Ascending aorta (tissue), 2 donors: ENCODE data around the gene SERPINA3. TPM values are rescaled to one million over a fixed set of nuclear protein-coding genes. Genes with fewer than 3 reads are reported as not detected.

Experiments used
- DNase-seq, 2 donors: peaks; one replicate each; pipeline ENCODE4 v3.0.0-alpha.2; 2019; ENCODE audit warnings: low spot score in 2 of 2
- H3K27ac ChIP-seq, 2 donors: fragments of 200-600 bp; sonication (generic); one replicate each; pipeline ENCODE4 v1.5.1; 2016 to 2017; ENCODE audit warnings: mild to moderate bottlenecking in 1 of 2
- H3K27me3 ChIP-seq: fragments of 200-600 bp; sonication (generic); one replicate; pipeline ENCODE4 v1.5.1; 2017
- H3K36me3 ChIP-seq, 2 donors: fragments of 200-600 bp; sonication (generic); one replicate each; pipeline ENCODE4 v1.5.1; 2016
- H3K4me1 ChIP-seq, 2 donors: fragments of 200-600 bp; sonication (generic); one replicate each; pipeline ENCODE4 v1.5.1; 2016 to 2017; ENCODE audit warnings: mild to moderate bottlenecking in 1 of 2
- H3K4me3 ChIP-seq, 2 donors: fragments of 200-600 bp; sonication (generic); one replicate each; pipeline ENCODE4 v1.5.1; 2016 to 2017; ENCODE audit warnings: mild to moderate bottlenecking in 1 of 2
- H3K9me3 ChIP-seq, 2 donors: fragments of 200-600 bp; sonication (generic); one replicate each; pipeline ENCODE4 v1.5.1; 2016
- intact Hi-C: fragments of 100-400 bp; cut with DNase I; formaldehyde crosslinking; loops from one replicate; pipeline ENCODE4 v1.15.1; 2023
- total RNA-seq: library from RNA; depleted of rRNA; stranded (reverse); fragments of >200 nt; gene quantifications from one replicate; pipeline ENCODE4 v1.1.0, GENCODE V29; 2016
- TF ChIP-seq, protein P1 (sequence below), 3 experiments: fragments of 200-600 bp in 2 of 3; fragments of 450-650 bp in 1 of 3; sonication (generic) in 2 of 3; IDR thresholded peaks; one replicate each; pipeline ENCODE4 v1.5.1; 2016 to 2019; ENCODE audit warnings: antibody characterized with exemption in 3 of 3, mild to moderate bottlenecking in 1 of 3, moderate library complexity in 1 of 3

Gene SERPINA3
- total RNA-seq, 1 donor from 2014 or later: 207 TPM

- H3K9me3 ChIP-seq: peaks cover 8 to 13% of the 10 kb centered on the region in 2 donors
- intact Hi-C loops: no loop called here
- H3K27ac ChIP-seq: no peak overlapping the region
- no peaks in the 10 kb centered on the region for H3K27me3 ChIP-seq
- no peak for DNase-seq
- H3K36me3 ChIP-seq: no peaks in the 10 kb centered on the region
- TF ChIP-seq, protein P1, sequence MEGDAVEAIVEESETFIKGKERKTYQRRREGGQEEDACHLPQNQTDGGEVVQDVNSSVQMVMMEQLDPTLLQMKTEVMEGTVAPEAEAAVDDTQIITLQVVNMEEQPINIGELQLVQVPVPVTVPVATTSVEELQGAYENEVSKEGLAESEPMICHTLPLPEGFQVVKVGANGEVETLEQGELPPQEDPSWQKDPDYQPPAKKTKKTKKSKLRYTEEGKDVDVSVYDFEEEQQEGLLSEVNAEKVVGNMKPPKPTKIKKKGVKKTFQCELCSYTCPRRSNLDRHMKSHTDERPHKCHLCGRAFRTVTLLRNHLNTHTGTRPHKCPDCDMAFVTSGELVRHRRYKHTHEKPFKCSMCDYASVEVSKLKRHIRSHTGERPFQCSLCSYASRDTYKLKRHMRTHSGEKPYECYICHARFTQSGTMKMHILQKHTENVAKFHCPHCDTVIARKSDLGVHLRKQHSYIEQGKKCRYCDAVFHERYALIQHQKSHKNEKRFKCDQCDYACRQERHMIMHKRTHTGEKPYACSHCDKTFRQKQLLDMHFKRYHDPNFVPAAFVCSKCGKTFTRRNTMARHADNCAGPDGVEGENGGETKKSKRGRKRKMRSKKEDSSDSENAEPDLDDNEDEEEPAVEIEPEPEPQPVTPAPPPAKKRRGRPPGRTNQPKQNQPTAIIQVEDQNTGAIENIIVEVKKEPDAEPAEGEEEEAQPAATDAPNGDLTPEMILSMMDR (IDR thresholded peaks at IDR 0.05): no peak
- no peaks in the 10 kb centered on the region for H3K4me1 ChIP-seq
- H3K4me3 ChIP-seq: no peak overlapping the region
Observed at GRCh38 chr14:94613720-94614644, 1.8 kb downstream of the SERPINA3 start.

DNA sequence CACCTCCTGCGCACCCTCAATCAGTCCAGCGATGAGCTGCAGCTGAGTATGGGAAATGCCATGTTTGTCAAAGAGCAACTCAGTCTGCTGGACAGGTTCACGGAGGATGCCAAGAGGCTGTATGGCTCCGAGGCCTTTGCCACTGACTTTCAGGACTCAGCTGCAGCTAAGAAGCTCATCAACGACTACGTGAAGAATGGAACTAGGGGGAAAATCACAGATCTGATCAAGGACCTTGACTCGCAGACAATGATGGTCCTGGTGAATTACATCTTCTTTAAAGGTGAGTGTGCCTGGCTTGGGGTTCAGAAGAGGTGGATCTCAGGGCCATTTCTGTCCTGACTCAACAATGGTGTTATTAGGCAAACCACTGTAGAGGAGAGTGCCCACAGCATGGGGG lies 2.6 kb downstream of the SERPINA3 start:
- TF ChIP-seq, protein P1 (IDR thresholded peaks at IDR 0.05): no peak
- Histone ChIP-seq H3K4me1 (no peaks in the 10 kb centered on the region), H3K36me3 (no peaks in the 10 kb centered on the region), H3K27me3 (no peaks in the 10 kb centered on the region), H3K9me3 (peaks cover 8 to 13% of the 10 kb centered on the region in 2 donors), H3K4me3 (no peak overlapping the region), H3K27ac (no peak overlapping the region)
- no peak for DNase-seq
- intact Hi-C loops: no loop called here

- TF ChIP-seq, protein P1 (IDR thresholded peaks at IDR 0.05): no peak
- Histone ChIP-seq H3K27me3 (no peaks in the 10 kb centered on the region), H3K36me3 (no peaks in the 10 kb centered on the region), H3K9me3 (peaks cover 8 to 13% of the 10 kb centered on the region in 2 donors), H3K27ac (no peak overlapping the region), H3K4me1 (no peaks in the 10 kb centered on the region), H3K4me3 (no peak overlapping the region)
- intact Hi-C loops: no loop called here
- DNase-seq: no peak
Observed at GRCh38 chr14:94615254-94615653, 3.1 kb downstream of the SERPINA3 start.

GRCh38 chr14:94615823-94616570 lies 3.8 kb downstream of the SERPINA3 start:
- intact Hi-C loops: no loop called here
- DNase-seq: no peak
- Histone ChIP-seq H3K4me3 (no peak overlapping the region), H3K36me3 (no peaks in the 10 kb centered on the region), H3K27me3 (no peaks in the 10 kb centered on the region), H3K4me1 (no peaks in the 10 kb centered on the region), H3K9me3 (peaks cover 8 to 13% of the 10 kb centered on the region in 2 donors), H3K27ac (no peak overlapping the region)
- TF ChIP-seq, protein P1 (IDR thresholded peaks at IDR 0.05): no peak

GRCh38 chr14:94617366-94617941 lies 5.3 kb downstream of the SERPINA3 start:
- TF ChIP-seq, protein P1 (IDR thresholded peaks at IDR 0.05): no peak
- Histone ChIP-seq H3K27ac (no peak overlapping the region), H3K27me3 (no peaks in the 10 kb centered on the region), H3K9me3 (peaks cover 8 to 13% of the 10 kb centered on the region in 2 donors), H3K36me3 (no peaks in the 10 kb centered on the region), H3K4me3 (no peak overlapping the region), H3K4me1 (no peaks in the 10 kb centered on the region)
- intact Hi-C loops: no loop called here
- DNase-seq: no peak
